MM.1S (cell line): Measurements from ENCODE around the gene CDH12.

Experiments
- DNase-seq: peaks from one replicate; pipeline ENCODE4 v3.0.0-alpha.2; 2015
- H2AFZ ChIP-seq: fragments of 300-600 bp; sonication (generic); 2 replicates; pipeline ENCODE4 v1.6.0; 2016; ENCODE audit warnings: antibody characterized with exemption, low read length
- H3F3A ChIP-seq: fragments of 300-600 bp; sonication (generic); 2 replicates; pipeline ENCODE4 v1.6.1; 2016; ENCODE audit warnings: mild to moderate bottlenecking, antibody characterized with exemption, low read length, moderate library complexity, mixed read lengths; ENCODE audit not compliant: insufficient read depth
- H3K27ac ChIP-seq: fragments of 300-600 bp; sonication (generic); 2 replicates; pipeline ENCODE4 v1.5.1; 2016; ENCODE audit warnings: mild to moderate bottlenecking, low read length
- H3K27me3 ChIP-seq: fragments of 300-600 bp; sonication (generic); replicated peaks from 2 replicates; pipeline ENCODE4 v1.6.0; 2016; ENCODE audit warnings: low read length; ENCODE audit not compliant: insufficient read depth
- H3K36me3 ChIP-seq: fragments of 300-600 bp; sonication (generic); replicated peaks from 2 replicates; pipeline ENCODE4 v1.6.1; 2016; ENCODE audit warnings: mild to moderate bottlenecking, low read length, mixed read lengths; ENCODE audit not compliant: insufficient read depth
- H3K4me1 ChIP-seq: fragments of 300-600 bp; sonication (generic); 2 replicates; pipeline ENCODE4 v1.6.1; 2016; ENCODE audit warnings: low read length, mixed read lengths
- H3K4me2 ChIP-seq: fragments of 300-600 bp; sonication (generic); 2 replicates; pipeline ENCODE4 v1.6.0; 2016; ENCODE audit warnings: low read depth, low read length
- H3K4me3 ChIP-seq: fragments of 300-600 bp; sonication (generic); 2 replicates; pipeline ENCODE4 v1.5.1; 2016; ENCODE audit warnings: low read length, mixed read lengths
- H3K79me2 ChIP-seq: fragments of 300-600 bp; sonication (generic); 2 replicates; pipeline ENCODE4 v1.6.1; 2016; ENCODE audit warnings: mixed run types, low read length, mixed read lengths
- H3K9ac ChIP-seq: fragments of 300-600 bp; sonication (generic); 2 replicates; pipeline ENCODE4 v1.6.1; 2016; ENCODE audit warnings: low read length, mixed read lengths
- H3K9me2 ChIP-seq: fragments of 300-600 bp; sonication (generic); replicated peaks from 2 replicates; pipeline ENCODE4 v1.6.1; 2016; ENCODE audit warnings: mild to moderate bottlenecking, low read length, mixed read lengths; ENCODE audit not compliant: insufficient read depth
- H3K9me3 ChIP-seq: fragments of 300-600 bp; sonication (generic); replicated peaks from 2 replicates; pipeline ENCODE4 v1.6.1; 2016; ENCODE audit warnings: mild to moderate bottlenecking, low read length, mixed read lengths; ENCODE audit not compliant: insufficient read depth
- H4K20me1 ChIP-seq: fragments of 300-600 bp; sonication (generic); 2 replicates; pipeline ENCODE4 v1.6.1; 2016; ENCODE audit warnings: mild to moderate bottlenecking, low read length, moderate library complexity, mixed read lengths; ENCODE audit not compliant: insufficient read depth
- CTCF ChIP-seq: fragments of 300-600 bp; sonication (generic); IDR thresholded peaks from 2 replicates; pipeline ENCODE4 v1.5.1; 2016; ENCODE audit warnings: antibody characterized with exemption, low read length, mixed read lengths
- EZH2 ChIP-seq: fragments of 300-600 bp; sonication (generic); optimal IDR thresholded peaks from 2 replicates; pipeline ENCODE3; 2017; ENCODE audit warnings: low read depth, mild to moderate bottlenecking, antibody characterized with exemption, low read length, mixed read lengths
- EZH2phosphoT487 ChIP-seq: fragments of 300-600 bp; sonication (generic); IDR thresholded peaks from 2 replicates; pipeline ENCODE4 v1.6.1; 2018; ENCODE audit warnings: antibody characterized with exemption, low read length

The CDH12 gene

DNA sequence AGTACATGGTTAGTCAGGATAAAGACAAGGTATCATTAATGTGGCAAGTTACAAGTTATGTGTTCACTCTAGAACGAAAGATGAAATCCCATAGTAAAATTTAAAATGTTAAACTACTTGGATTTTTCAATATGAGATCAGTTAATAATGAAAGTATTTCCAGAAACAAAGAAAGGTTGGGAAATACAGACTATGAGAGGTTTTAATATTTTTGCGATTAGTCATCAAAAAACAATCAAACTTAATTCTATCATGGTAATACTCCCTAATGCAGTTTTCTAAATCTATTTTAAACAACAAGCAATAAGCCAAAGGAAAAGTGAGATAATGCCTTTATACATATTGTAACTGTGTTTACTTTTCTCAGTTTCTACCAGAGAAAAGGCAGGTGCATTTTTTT is 10.6 kb downstream of the CDH12 start:
- Histone ChIP-seq H3K4me1 (no peaks in the 10 kb centered on the region), H4K20me1 (no peaks in the 10 kb centered on the region), H3K27me3 (no peaks in the 10 kb centered on the region), H3F3A (no peaks in the 10 kb centered on the region), H3K36me3 (no peaks in the 10 kb centered on the region; the same call in 1 of the 2 replicates), H3K9me3 (no peaks in the 10 kb centered on the region), H3K79me2 (no peaks in the 10 kb centered on the region), H3K9ac (no peak overlapping the region), H3K9me2 (no peaks in the 10 kb centered on the region), H3K27ac (no peak overlapping the region), H3K4me2 (no peak overlapping the region), H2AFZ (no peak overlapping the region), H3K4me3 (no peak overlapping the region)
- no peak for DNase-seq
- no peak for TF ChIP-seq EZH2phosphoT487
- TF ChIP-seq CTCF, result no peak
- TF ChIP-seq EZH2, result no peak

GRCh38 chr5:22837803-22838202 is 15.3 kb downstream of the CDH12 start:
- no peaks in the 10 kb centered on the region for H3K79me2 ChIP-seq
- TF ChIP-seq EZH2, result no peak
- no peak for TF ChIP-seq EZH2phosphoT487
- TF ChIP-seq CTCF, result no peak
- no peaks in the 10 kb centered on the region for H4K20me1 ChIP-seq
- no peaks in the 10 kb centered on the region for H3K9me2 ChIP-seq
- no peak overlapping the region for H2AFZ ChIP-seq
- no peak overlapping the region for H3K4me2 ChIP-seq
- no peak for DNase-seq
- no peaks in the 10 kb centered on the region for H3K4me1 ChIP-seq
- H3K9ac ChIP-seq, result no peak overlapping the region
- no peak overlapping the region for H3K4me3 ChIP-seq
- no peaks in the 10 kb centered on the region for H3F3A ChIP-seq
- no peak overlapping the region for H3K27ac ChIP-seq
- no peaks in the 10 kb centered on the region for H3K27me3 ChIP-seq
- no peaks in the 10 kb centered on the region for H3K9me3 ChIP-seq
- no peaks in the 10 kb centered on the region for H3K36me3 ChIP-seq

- no peak overlapping the region for H3K4me2 ChIP-seq
- H3K79me2 ChIP-seq, result no peaks in the 10 kb centered on the region
- no peak overlapping the region for H3K4me3 ChIP-seq
- no peak for DNase-seq
- no peaks in the 10 kb centered on the region for H4K20me1 ChIP-seq
- no peak overlapping the region for H3K27ac ChIP-seq
- no peaks in the 10 kb centered on the region for H3K9me3 ChIP-seq
- H2AFZ ChIP-seq, result no peak overlapping the region
- no peaks in the 10 kb centered on the region for H3K27me3 ChIP-seq
- no peak overlapping the region for H3K9ac ChIP-seq
- no peaks in the 10 kb centered on the region for H3F3A ChIP-seq
- no peaks in the 10 kb centered on the region for H3K4me1 ChIP-seq
- H3K36me3 ChIP-seq, result no peaks in the 10 kb centered on the region
- H3K9me2 ChIP-seq, result no peaks in the 10 kb centered on the region
- TF ChIP-seq CTCF (no peak), EZH2phosphoT487 (no peak), EZH2 (no peak)
Measured at GRCh38 chr5:22835686-22836085, 17.5 kb downstream of the CDH12 start.
